ENCODE data around the gene FRAT2. TPM values are rescaled to one million over a fixed set of nuclear protein-coding genes. Genes with fewer than 3 reads are reported as not detected.

Gene FRAT2
- total and polyA plus RNA-seq, 10 of the 15 experiments (the other 5 are each of a cell fraction or from before 2014, with no cell fraction given): 0.69 to 5.9 (median 3.8) TPM

- TF ChIP-seq MTA2 (IDR thresholded peaks at IDR 0.05; ENCODE audit: low read depth): no peak
- TF ChIP-seq, protein P1, sequence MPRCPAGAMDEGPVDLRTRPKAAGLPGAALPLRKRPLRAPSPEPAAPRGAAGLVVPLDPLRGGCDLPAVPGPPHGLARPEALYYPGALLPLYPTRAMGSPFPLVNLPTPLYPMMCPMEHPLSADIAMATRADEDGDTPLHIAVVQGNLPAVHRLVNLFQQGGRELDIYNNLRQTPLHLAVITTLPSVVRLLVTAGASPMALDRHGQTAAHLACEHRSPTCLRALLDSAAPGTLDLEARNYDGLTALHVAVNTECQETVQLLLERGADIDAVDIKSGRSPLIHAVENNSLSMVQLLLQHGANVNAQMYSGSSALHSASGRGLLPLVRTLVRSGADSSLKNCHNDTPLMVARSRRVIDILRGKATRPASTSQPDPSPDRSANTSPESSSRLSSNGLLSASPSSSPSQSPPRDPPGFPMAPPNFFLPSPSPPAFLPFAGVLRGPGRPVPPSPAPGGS (IDR thresholded peaks at IDR 0.05; ENCODE audit: borderline replicate concordance, insufficient read depth, low read depth, low read length, poor library complexity, severe bottlenecking): no peak
- no peak for TF ChIP-seq POLR2AphosphoS2 (IDR thresholded peaks at IDR 0.05; ENCODE audit: low read depth, low read length)
- no peak for TF ChIP-seq WRNIP1 (IDR thresholded peaks at IDR 0.05; ENCODE audit: borderline replicate concordance, low read depth, low read length)
- TF ChIP-seq SREBF1 (IDR thresholded peaks at IDR 0.05; ENCODE audit: low read length): peak; percentile 97
- TF ChIP-seq, protein P2, sequence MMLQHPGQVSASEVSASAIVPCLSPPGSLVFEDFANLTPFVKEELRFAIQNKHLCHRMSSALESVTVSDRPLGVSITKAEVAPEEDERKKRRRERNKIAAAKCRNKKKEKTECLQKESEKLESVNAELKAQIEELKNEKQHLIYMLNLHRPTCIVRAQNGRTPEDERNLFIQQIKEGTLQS (IDR thresholded peaks at IDR 0.05; ENCODE audit: borderline replicate concordance, extremely low read depth, low read depth, low read length): no peak
- TF ChIP-seq IKZF1 (conservative IDR thresholded peaks at IDR 0.05): peak; percentile 66
- TF ChIP-seq E2F8 (IDR thresholded peaks at IDR 0.05; ENCODE audit: low read depth, partially characterized antibody): no peak
- TF ChIP-seq GABPA (IDR thresholded peaks at IDR 0.05; ENCODE audit: low read depth): no peak
- TF ChIP-seq, protein P3, sequence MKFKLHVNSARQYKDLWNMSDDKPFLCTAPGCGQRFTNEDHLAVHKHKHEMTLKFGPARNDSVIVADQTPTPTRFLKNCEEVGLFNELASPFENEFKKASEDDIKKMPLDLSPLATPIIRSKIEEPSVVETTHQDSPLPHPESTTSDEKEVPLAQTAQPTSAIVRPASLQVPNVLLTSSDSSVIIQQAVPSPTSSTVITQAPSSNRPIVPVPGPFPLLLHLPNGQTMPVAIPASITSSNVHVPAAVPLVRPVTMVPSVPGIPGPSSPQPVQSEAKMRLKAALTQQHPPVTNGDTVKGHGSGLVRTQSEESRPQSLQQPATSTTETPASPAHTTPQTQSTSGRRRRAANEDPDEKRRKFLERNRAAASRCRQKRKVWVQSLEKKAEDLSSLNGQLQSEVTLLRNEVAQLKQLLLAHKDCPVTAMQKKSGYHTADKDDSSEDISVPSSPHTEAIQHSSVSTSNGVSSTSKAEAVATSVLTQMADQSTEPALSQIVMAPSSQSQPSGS (IDR thresholded peaks at IDR 0.05; ENCODE audit: low read length): no peak
- TF ChIP-seq, protein P4, sequence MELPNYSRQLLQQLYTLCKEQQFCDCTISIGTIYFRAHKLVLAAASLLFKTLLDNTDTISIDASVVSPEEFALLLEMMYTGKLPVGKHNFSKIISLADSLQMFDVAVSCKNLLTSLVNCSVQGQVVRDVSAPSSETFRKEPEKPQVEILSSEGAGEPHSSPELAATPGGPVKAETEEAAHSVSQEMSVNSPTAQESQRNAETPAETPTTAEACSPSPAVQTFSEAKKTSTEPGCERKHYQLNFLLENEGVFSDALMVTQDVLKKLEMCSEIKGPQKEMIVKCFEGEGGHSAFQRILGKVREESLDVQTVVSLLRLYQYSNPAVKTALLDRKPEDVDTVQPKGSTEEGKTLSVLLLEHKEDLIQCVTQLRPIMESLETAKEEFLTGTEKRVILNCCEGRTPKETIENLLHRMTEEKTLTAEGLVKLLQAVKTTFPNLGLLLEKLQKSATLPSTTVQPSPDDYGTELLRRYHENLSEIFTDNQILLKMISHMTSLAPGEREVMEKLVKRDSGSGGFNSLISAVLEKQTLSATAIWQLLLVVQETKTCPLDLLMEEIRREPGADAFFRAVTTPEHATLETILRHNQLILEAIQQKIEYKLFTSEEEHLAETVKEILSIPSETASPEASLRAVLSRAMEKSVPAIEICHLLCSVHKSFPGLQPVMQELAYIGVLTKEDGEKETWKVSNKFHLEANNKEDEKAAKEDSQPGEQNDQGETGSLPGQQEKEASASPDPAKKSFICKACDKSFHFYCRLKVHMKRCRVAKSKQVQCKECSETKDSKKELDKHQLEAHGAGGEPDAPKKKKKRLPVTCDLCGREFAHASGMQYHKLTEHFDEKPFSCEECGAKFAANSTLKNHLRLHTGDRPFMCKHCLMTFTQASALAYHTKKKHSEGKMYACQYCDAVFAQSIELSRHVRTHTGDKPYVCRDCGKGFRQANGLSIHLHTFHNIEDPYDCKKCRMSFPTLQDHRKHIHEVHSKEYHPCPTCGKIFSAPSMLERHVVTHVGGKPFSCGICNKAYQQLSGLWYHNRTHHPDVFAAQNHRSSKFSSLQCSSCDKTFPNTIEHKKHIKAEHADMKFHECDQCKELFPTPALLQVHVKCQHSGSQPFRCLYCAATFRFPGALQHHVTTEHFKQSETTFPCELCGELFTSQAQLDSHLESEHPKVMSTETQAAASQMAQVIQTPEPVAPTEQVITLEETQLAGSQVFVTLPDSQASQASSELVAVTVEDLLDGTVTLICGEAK (IDR thresholded peaks at IDR 0.05; ENCODE audit: borderline replicate concordance): no peak
- TF ChIP-seq NKRF (conservative IDR thresholded peaks at IDR 0.05): peak; percentile 99
- no peak for TF ChIP-seq SMC3 (IDR thresholded peaks at IDR 0.05; ENCODE audit: borderline replicate concordance, low read length)
- 0 out of 2 replicates have a peak, but pooled peaks have one; percentile 42 for TF ChIP-seq IRF3 (IDR thresholded peaks at IDR 0.05)
Observed at GRCh38 chr10:97334370-97335175, at the start of gene FRAT2 (continued).
